Loucy (cell line): ENCODE data around the gene FNTB.

Experiments
- H2AFZ ChIP-seq: fragments of 200-600 bp; sonication (generic); 2 replicates; pipeline ENCODE4 v1.6.0; 2016; ENCODE audit warnings: antibody characterized with exemption, mild to moderate bottlenecking, low read length, moderate library complexity
- H3F3A ChIP-seq: fragments of 200-600 bp; 2 replicates; pipeline ENCODE4 v1.6.0; 2016; ENCODE audit warnings: antibody characterized with exemption, low read depth, mild to moderate bottlenecking
- H3K27me3 ChIP-seq: fragments of 200-600 bp; sonication (generic); 2 replicates; pipeline ENCODE4 v1.6.1; 2014; ENCODE audit warnings: low read length, mild to moderate bottlenecking; ENCODE audit not compliant: insufficient read depth, poor library complexity, severe bottlenecking
- H3K36me3 ChIP-seq: fragments of 200-600 bp; sonication (generic); 2 replicates; pipeline ENCODE4 v1.6.1; 2016; ENCODE audit warnings: low read length; ENCODE audit not compliant: insufficient read depth
- H3K4me1 ChIP-seq: fragments of 200-600 bp; sonication (generic); 2 replicates; pipeline ENCODE4 v1.5.1; 2014; ENCODE audit warnings: low read length, mild to moderate bottlenecking; ENCODE audit not compliant: insufficient read depth, poor library complexity, severe bottlenecking
- H3K4me2 ChIP-seq: fragments of 200-600 bp; sonication (generic); 2 replicates; pipeline ENCODE4 v1.6.0; 2014; ENCODE audit warnings: antibody characterized with exemption, low read length, low read depth, mild to moderate bottlenecking; ENCODE audit not compliant: poor library complexity, severe bottlenecking
- H3K4me3 ChIP-seq: fragments of 200-600 bp; sonication (generic); 2 replicates; pipeline ENCODE4 v1.5.1; 2014; ENCODE audit warnings: low read length, mild to moderate bottlenecking, mixed read lengths; ENCODE audit not compliant: poor library complexity, severe bottlenecking
- H3K79me2 ChIP-seq: fragments of 200-600 bp; sonication (generic); 2 replicates; pipeline ENCODE4 v1.6.1; 2014; ENCODE audit warnings: low read length; ENCODE audit not compliant: insufficient read depth
- H3K9ac ChIP-seq: fragments of 200-600 bp; sonication (generic); 2 replicates; pipeline ENCODE4 v1.6.0; 2014; ENCODE audit warnings: mild to moderate bottlenecking, low read depth, low read length, moderate library complexity; ENCODE audit not compliant: poor library complexity, severe bottlenecking
- H3K9me2 ChIP-seq: fragments of 200-600 bp; sonication (generic); replicated peaks from 2 replicates; pipeline ENCODE4 v1.6.1; 2016; ENCODE audit warnings: low read depth, low read length, mixed read lengths
- H3K9me3 ChIP-seq: fragments of 200-600 bp; sonication (generic); 2 replicates; pipeline ENCODE4 v1.6.1; 2014; ENCODE audit warnings: mild to moderate bottlenecking, antibody characterized with exemption, low read length, low read depth; ENCODE audit not compliant: insufficient read depth
- H4K20me1 ChIP-seq: fragments of 200-600 bp; sonication (generic); 2 replicates; pipeline ENCODE4 v1.6.0; 2014; ENCODE audit warnings: antibody characterized with exemption, low read length, mild to moderate bottlenecking; ENCODE audit not compliant: insufficient read depth, poor library complexity, severe bottlenecking
- EZH2phosphoT487 ChIP-seq: fragments of 200-600 bp; IDR thresholded peaks from 2 replicates; pipeline ENCODE4 v1.6.1; 2018; ENCODE audit warnings: antibody characterized with exemption, mild to moderate bottlenecking, moderate library complexity, borderline replicate concordance
- TF ChIP-seq, protein P1 (sequence below): fragments of 200-600 bp; sonication (generic); conservative IDR thresholded peaks from 2 replicates; pipeline ENCODE4 v1.5.1; 2014; ENCODE audit warnings: mild to moderate bottlenecking, antibody characterized with exemption, low read length

FNTB gene

DNA sequence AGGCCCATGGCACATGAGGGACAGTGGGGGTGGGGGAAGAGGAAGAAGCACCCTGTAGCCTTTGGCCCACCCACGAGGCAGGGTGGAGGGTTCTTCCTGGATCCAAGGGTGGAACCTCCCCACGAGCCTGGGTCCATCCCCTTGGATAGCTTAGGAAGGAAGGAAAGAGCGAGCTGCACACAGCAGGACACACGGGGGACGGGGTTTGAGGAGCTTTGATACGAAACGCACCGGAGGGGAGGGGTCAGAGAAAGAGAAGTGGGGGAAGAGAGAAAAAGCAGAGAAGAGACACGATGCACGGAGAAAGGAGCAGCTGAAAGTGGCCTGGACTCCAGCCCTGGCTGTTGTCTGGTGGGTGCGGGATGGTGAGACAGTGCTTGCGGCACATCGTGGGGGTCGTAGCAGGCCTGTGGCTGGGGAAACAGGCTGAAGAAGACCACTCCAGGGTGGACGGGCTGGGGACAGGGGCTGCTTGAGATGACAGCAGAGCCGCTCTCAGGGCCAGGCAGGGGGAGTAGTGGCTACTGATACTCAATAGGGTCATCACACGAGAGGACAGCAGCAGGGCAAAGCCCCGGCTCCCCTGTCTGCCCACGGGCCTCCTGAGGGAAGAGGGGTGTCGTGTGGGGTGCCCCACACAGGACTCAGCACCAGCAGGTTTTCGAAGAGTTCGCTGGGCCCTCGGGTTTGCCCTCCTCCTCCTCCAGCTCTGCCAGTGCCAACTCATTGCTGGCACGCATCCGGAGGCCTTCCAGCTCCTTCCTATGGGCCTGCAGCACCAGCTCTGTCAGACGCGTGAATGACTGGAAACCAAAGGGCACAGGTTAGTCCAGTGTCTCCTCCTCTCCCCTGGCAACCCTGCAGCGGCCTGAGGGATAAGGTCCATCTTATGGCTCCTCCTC lies 38.7 kb upstream of the FNTB start:
- H3K36me3 ChIP-seq, result peaks cover 54% of the 10 kb centered on the region; the same call in 1 of the 2 replicates
- TF ChIP-seq EZH2phosphoT487, result no peak
- TF ChIP-seq, protein P1, sequence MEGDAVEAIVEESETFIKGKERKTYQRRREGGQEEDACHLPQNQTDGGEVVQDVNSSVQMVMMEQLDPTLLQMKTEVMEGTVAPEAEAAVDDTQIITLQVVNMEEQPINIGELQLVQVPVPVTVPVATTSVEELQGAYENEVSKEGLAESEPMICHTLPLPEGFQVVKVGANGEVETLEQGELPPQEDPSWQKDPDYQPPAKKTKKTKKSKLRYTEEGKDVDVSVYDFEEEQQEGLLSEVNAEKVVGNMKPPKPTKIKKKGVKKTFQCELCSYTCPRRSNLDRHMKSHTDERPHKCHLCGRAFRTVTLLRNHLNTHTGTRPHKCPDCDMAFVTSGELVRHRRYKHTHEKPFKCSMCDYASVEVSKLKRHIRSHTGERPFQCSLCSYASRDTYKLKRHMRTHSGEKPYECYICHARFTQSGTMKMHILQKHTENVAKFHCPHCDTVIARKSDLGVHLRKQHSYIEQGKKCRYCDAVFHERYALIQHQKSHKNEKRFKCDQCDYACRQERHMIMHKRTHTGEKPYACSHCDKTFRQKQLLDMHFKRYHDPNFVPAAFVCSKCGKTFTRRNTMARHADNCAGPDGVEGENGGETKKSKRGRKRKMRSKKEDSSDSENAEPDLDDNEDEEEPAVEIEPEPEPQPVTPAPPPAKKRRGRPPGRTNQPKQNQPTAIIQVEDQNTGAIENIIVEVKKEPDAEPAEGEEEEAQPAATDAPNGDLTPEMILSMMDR, result no peak
- no peaks in the 10 kb centered on the region for H4K20me1 ChIP-seq
- H3K4me3 ChIP-seq, result no peak overlapping the region
- no peak overlapping the region for H3K9ac ChIP-seq
- no peaks in the 10 kb centered on the region; the same call in 1 of the 2 replicates for H3F3A ChIP-seq
- peaks cover 31% of the 10 kb centered on the region for H3K4me1 ChIP-seq
- no peaks in the 10 kb centered on the region for H3K9me3 ChIP-seq
- no peak overlapping the region for H3K4me2 ChIP-seq
- H2AFZ ChIP-seq, result no peak overlapping the region
- no peaks in the 10 kb centered on the region for H3K9me2 ChIP-seq
- no peaks in the 10 kb centered on the region for H3K79me2 ChIP-seq
- H3K27me3 ChIP-seq, result no peaks in the 10 kb centered on the region

DNA sequence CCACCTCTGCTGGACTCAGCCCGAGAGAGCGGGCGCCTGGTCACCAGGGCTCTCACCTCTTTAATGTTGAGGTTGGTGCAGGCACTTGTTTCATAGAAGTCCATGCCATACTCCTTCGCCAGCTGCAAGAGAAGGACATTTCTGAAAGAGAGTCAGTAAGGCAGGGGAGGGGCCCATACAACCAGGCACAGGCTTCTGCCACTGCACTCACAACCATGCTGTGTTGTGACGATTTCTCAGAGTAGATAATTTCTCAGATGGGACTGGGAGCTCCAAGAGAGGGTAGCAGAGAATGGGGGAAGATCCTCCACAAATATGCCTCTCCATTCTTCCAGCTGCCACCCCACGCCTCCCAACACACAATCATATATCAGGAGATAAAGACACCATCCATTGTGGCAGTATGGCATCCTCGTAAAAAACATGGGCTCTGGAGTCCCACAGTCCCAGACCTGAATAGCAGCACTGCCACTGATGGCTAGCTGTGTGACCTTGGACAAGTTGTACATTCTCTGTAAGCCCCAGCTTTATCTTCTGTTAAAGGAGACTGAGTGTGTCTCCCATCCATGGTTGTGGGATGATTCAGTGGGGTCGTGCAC lies 38.0 kb upstream of the FNTB start:
- no peaks in the 10 kb centered on the region for H3K79me2 ChIP-seq
- H3K4me1 ChIP-seq, result peaks cover 29% of the 10 kb centered on the region
- H3F3A ChIP-seq, result no peaks in the 10 kb centered on the region; the same call in 1 of the 2 replicates
- H3K27me3 ChIP-seq, result no peaks in the 10 kb centered on the region
- no peak overlapping the region for H3K9ac ChIP-seq
- H3K9me3 ChIP-seq, result no peaks in the 10 kb centered on the region
- H3K9me2 ChIP-seq, result no peaks in the 10 kb centered on the region
- H3K36me3 ChIP-seq, result peaks cover 54% of the 10 kb centered on the region; the same call in 1 of the 2 replicates
- no peak overlapping the region for H3K4me2 ChIP-seq
- H2AFZ ChIP-seq, result no peak overlapping the region
- TF ChIP-seq, protein P1, result no peak
- TF ChIP-seq EZH2phosphoT487, result no peak
- H3K4me3 ChIP-seq, result no peak overlapping the region
- H4K20me1 ChIP-seq, result no peaks in the 10 kb centered on the region

DNA sequence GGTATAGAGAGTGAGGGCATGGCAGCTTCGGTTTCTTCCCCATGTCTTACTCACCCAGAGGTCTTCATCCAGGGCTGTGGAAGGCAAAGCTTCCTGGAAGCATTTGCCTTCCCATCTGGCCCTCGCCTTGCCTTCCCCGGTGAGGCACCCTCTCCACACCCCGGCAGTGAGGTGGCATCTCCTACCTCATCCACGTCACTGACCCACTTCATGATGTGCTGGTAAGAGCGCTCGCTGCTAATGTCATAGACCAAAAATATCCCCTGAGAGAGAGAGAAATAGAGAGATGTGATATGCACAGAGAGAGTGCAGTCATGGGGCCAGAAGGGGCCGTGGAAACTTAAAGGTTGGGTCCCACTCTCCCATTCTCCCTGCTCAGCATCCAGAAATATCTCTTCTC lies 35.8 kb upstream of the FNTB start:
- no peaks in the 10 kb centered on the region for H3K79me2 ChIP-seq
- H3K4me3 ChIP-seq, result no peak overlapping the region
- H3K9me2 ChIP-seq, result no peaks in the 10 kb centered on the region
- H3F3A ChIP-seq, result no peaks in the 10 kb centered on the region
- TF ChIP-seq, protein P1, result no peak
- no peak for TF ChIP-seq EZH2phosphoT487
- no peaks in the 10 kb centered on the region for H3K9me3 ChIP-seq
- no peaks in the 10 kb centered on the region for H4K20me1 ChIP-seq
- peaks cover 19% of the 10 kb centered on the region for H3K4me1 ChIP-seq
- H3K4me2 ChIP-seq, result no peak overlapping the region
- H2AFZ ChIP-seq, result no peak overlapping the region
- no peaks in the 10 kb centered on the region for H3K27me3 ChIP-seq
- H3K9ac ChIP-seq, result no peak overlapping the region
- H3K36me3 ChIP-seq, result peaks cover 54% of the 10 kb centered on the region; the same call in 1 of the 2 replicates
